ENCODE data around the gene CR1L. TPM values are rescaled to one million over a fixed set of nuclear protein-coding genes. Genes with fewer than 3 reads are reported as not detected.
"Not testable (repeated sequence)": the region's sequence is repeated elsewhere in the genome, so short reads cannot be mapped to it uniquely, and the experiment has no call there.

CR1L gene
- polyA plus RNA-seq, 1 donor from 2014 or later, result not detected

DNA sequence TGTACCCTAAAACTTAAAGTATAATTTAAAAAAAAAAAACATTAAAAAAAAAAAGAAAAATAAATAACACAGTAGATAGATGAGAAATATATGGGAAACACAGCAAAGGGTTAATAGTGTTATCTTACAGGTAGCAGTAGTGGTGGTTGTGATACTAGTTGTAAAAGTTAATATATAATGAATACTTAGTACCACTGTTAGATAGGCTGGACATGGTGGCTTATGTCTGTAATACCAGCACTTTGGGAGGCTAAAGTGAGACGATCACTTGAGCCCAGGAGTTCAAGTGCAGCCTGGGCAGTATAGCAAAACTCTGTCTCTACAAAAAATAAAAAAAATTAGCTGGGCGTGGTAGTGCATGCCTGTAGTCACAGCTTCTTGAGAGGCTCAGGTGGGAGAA is 74.3 kb downstream of the CR1L start:
- TF ChIP-seq POLR2AphosphoS5 (IDR thresholded peaks at IDR 0.05) (no peak), RAD21 (conservative IDR thresholded peaks at IDR 0.05) (no peak), MXI1 (conservative IDR thresholded peaks at IDR 0.05; ENCODE audit: poor library complexity, severe bottlenecking) (no peak)
- H3K4me3 ChIP-seq (ENCODE audit: low read length), result no peak overlapping the region
- no peak overlapping the region for H3K9ac ChIP-seq (ENCODE audit: low read length)
- H2AFZ ChIP-seq (ENCODE audit: low read depth, low read length), result no peak overlapping the region
- H3F3A ChIP-seq (ENCODE audit: insufficient read depth, low read length, poor library complexity, severe bottlenecking), result no peaks in the 10 kb centered on the region
- H3K9me2 ChIP-seq (ENCODE audit: insufficient read depth, low read length), result no peaks in the 10 kb centered on the region
- no peaks in the 10 kb centered on the region for H3K9me3 ChIP-seq (ENCODE audit: low read length)
- H3K4me2 ChIP-seq (ENCODE audit: low read length), result no peak overlapping the region
- no peaks in the 10 kb centered on the region for H3K79me2 ChIP-seq (replicated peaks; ENCODE audit: insufficient read depth, low read length)
- no peaks in the 10 kb centered on the region for H3K36me3 ChIP-seq (ENCODE audit: insufficient read depth, low read length)
- H4K20me1 ChIP-seq (ENCODE audit: insufficient read depth), result no peaks in the 10 kb centered on the region
- H3K27ac ChIP-seq (ENCODE audit: low read length), result no peak overlapping the region
- no peaks in the 10 kb centered on the region for H3K27me3 ChIP-seq (ENCODE audit: insufficient read depth, low read depth, low read length)

DNA sequence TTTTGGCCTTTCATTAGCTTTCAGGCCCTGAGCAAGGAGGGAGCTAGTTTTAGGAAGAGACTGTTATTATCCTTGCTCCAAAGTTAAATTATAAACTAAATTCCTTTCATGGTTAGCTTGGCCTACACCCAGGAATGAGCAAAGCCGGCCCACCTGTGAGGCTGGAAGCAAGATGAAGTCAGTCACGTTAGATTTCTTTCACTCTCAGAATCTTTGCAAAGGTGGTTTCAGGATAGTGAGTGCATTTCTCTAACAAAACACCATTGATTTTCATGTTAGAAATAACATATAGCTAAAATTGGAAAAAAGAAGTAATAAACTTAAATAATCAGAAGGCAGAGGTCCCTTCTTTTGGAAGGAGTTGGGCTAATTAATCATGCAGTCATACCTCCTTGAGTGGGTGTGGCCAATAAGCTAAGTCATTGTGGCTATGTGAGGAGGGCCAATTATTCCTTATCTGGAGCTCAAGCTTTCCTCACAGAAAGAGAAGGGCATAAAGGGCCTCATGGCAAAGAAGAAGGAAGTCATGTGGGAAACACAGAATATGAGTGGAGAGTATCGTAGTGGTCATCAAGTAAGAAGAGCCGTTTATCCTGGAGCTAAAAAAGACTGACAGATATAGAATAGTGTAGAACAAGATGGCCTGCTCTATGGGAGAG is 83.4 kb downstream of the CR1L start:
- not testable (repeated sequence) for H3F3A ChIP-seq (ENCODE audit: insufficient read depth, low read length, poor library complexity, severe bottlenecking); H3K79me2 ChIP-seq (replicated peaks; ENCODE audit: insufficient read depth, low read length); H3K36me3 ChIP-seq (ENCODE audit: insufficient read depth, low read length); H2AFZ ChIP-seq (ENCODE audit: low read depth, low read length); H3K9ac ChIP-seq (ENCODE audit: low read length); H3K9me2 ChIP-seq (ENCODE audit: insufficient read depth, low read length); H3K27me3 ChIP-seq (ENCODE audit: insufficient read depth, low read depth, low read length); H4K20me1 ChIP-seq (ENCODE audit: insufficient read depth); H3K4me2 ChIP-seq (ENCODE audit: low read length); H3K4me3 ChIP-seq (ENCODE audit: low read length); H3K27ac ChIP-seq (ENCODE audit: low read length); H3K9me3 ChIP-seq (ENCODE audit: low read length)

DNA sequence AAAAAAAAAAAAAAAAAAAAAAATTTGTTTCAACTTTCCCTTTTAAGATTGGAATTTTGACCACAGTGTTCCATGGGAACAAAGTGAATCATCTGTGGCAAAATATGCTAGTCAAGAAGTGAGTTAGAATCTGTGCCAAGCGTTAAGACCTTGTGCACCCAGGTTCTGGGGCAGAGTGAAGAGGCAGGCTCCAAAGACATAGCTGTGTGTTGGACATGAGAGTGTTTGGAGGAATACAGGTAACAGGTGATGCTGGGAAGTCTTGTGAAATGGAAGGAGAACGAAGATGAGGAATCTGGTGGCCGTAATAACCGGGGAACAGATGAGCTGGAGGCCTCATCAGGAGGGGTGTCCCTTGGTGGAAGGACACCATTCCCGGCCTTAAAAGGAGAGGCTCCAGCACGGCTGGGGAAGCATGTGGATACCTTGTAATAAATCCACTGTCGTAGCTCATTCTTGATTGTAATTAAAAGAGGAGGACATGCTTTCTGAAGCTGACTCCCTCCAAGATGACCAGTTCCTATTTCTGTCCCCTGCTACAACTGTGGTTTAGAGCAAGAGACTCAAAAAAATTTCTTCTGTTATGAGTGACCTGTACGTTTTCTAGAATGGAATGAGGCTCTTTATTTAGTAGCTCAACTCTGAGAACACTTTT is 92.7 kb downstream of the CR1L start:
- not testable (repeated sequence) for H3K9ac ChIP-seq (ENCODE audit: low read length); H3F3A ChIP-seq (ENCODE audit: insufficient read depth, low read length, poor library complexity, severe bottlenecking); H3K4me2 ChIP-seq (ENCODE audit: low read length); H3K27ac ChIP-seq (ENCODE audit: low read length); H3K36me3 ChIP-seq (ENCODE audit: insufficient read depth, low read length); H3K4me3 ChIP-seq (ENCODE audit: low read length); H4K20me1 ChIP-seq (ENCODE audit: insufficient read depth); H3K9me2 ChIP-seq (ENCODE audit: insufficient read depth, low read length); H2AFZ ChIP-seq (ENCODE audit: low read depth, low read length); H3K9me3 ChIP-seq (ENCODE audit: low read length); H3K79me2 ChIP-seq (replicated peaks; ENCODE audit: insufficient read depth, low read length); H3K27me3 ChIP-seq (ENCODE audit: insufficient read depth, low read depth, low read length)

DNA sequence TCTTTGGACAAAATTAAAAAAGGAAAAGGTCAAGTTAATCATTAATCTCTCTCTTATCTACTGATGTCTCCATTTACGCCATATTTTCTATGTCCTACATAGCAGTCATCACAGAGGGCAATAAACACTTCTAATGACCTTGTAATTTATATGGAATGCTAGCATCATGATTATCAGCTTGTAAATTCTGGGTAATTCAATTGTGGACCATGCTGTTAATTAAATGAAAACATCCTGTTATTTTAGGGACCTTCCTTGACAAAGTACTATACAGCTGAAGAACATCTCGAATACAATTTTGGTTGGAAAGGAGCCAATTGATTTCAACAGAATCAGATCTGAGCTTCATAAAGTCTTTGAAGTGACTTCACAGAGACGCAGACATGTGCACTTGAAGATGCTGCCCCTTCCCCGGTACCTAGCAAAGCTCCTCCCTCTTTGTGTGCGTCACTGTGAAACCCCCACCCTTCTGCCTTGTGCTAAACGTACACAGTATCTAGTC is 93.3 kb downstream of the CR1L start:
- H4K20me1 ChIP-seq (ENCODE audit: insufficient read depth); H3K27me3 ChIP-seq (ENCODE audit: insufficient read depth, low read depth, low read length); H3K36me3 ChIP-seq (ENCODE audit: insufficient read depth, low read length); H3K9ac ChIP-seq (ENCODE audit: low read length); H3K9me2 ChIP-seq (ENCODE audit: insufficient read depth, low read length); H2AFZ ChIP-seq (ENCODE audit: low read depth, low read length); H3K79me2 ChIP-seq (replicated peaks; ENCODE audit: insufficient read depth, low read length); H3K4me2 ChIP-seq (ENCODE audit: low read length); H3F3A ChIP-seq (ENCODE audit: insufficient read depth, low read length, poor library complexity, severe bottlenecking); H3K9me3 ChIP-seq (ENCODE audit: low read length); H3K4me3 ChIP-seq (ENCODE audit: low read length); H3K27ac ChIP-seq (ENCODE audit: low read length): not testable (repeated sequence)

DNA sequence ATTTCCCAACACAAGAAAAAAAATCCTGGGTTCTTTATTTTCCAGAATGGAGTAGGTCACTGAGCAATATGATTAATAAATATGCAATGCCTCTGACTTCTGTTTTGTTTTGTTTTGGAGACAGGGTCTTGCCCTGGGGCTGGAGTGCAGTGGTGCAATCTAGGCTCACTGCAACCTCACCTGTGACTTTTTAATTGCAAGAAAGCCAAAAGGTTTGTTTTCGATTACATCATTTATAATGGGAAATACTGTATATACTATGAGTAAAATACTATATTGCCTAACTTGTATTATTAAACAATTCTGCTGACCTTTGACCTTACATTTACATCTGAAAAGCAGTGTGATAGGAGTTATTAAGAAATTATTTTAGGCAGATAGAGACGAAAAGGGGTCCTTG is 95.3 kb downstream of the CR1L start:
- H3K9ac ChIP-seq (ENCODE audit: low read length), result no peak overlapping the region
- H3K4me3 ChIP-seq (ENCODE audit: low read length), result no peak overlapping the region
- no peaks in the 10 kb centered on the region for H3F3A ChIP-seq (ENCODE audit: insufficient read depth, low read length, poor library complexity, severe bottlenecking)
- TF ChIP-seq, protein P1, sequence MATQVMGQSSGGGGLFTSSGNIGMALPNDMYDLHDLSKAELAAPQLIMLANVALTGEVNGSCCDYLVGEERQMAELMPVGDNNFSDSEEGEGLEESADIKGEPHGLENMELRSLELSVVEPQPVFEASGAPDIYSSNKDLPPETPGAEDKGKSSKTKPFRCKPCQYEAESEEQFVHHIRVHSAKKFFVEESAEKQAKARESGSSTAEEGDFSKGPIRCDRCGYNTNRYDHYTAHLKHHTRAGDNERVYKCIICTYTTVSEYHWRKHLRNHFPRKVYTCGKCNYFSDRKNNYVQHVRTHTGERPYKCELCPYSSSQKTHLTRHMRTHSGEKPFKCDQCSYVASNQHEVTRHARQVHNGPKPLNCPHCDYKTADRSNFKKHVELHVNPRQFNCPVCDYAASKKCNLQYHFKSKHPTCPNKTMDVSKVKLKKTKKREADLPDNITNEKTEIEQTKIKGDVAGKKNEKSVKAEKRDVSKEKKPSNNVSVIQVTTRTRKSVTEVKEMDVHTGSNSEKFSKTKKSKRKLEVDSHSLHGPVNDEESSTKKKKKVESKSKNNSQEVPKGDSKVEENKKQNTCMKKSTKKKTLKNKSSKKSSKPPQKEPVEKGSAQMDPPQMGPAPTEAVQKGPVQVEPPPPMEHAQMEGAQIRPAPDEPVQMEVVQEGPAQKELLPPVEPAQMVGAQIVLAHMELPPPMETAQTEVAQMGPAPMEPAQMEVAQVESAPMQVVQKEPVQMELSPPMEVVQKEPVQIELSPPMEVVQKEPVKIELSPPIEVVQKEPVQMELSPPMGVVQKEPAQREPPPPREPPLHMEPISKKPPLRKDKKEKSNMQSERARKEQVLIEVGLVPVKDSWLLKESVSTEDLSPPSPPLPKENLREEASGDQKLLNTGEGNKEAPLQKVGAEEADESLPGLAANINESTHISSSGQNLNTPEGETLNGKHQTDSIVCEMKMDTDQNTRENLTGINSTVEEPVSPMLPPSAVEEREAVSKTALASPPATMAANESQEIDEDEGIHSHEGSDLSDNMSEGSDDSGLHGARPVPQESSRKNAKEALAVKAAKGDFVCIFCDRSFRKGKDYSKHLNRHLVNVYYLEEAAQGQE (IDR thresholded peaks at IDR 0.05; ENCODE audit: borderline replicate concordance), result no peak
- TF ChIP-seq MXI1 (conservative IDR thresholded peaks at IDR 0.05; ENCODE audit: poor library complexity, severe bottlenecking) (no peak), POLR2AphosphoS5 (IDR thresholded peaks at IDR 0.05) (no peak), TAF1 (IDR thresholded peaks at IDR 0.05; ENCODE audit: low read depth) (no peak), EZH2 (IDR thresholded peaks at IDR 0.05; ENCODE audit: borderline replicate concordance, insufficient read depth, low read length, poor library complexity, severe bottlenecking) (no peak), RAD21 (conservative IDR thresholded peaks at IDR 0.05) (no peak), SMC3 (conservative IDR thresholded peaks at IDR 0.05; ENCODE audit: poor library complexity) (no peak)
- TF ChIP-seq, protein P2, sequence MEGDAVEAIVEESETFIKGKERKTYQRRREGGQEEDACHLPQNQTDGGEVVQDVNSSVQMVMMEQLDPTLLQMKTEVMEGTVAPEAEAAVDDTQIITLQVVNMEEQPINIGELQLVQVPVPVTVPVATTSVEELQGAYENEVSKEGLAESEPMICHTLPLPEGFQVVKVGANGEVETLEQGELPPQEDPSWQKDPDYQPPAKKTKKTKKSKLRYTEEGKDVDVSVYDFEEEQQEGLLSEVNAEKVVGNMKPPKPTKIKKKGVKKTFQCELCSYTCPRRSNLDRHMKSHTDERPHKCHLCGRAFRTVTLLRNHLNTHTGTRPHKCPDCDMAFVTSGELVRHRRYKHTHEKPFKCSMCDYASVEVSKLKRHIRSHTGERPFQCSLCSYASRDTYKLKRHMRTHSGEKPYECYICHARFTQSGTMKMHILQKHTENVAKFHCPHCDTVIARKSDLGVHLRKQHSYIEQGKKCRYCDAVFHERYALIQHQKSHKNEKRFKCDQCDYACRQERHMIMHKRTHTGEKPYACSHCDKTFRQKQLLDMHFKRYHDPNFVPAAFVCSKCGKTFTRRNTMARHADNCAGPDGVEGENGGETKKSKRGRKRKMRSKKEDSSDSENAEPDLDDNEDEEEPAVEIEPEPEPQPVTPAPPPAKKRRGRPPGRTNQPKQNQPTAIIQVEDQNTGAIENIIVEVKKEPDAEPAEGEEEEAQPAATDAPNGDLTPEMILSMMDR (IDR thresholded peaks at IDR 0.05; ENCODE audit: poor library complexity, severe bottlenecking), result no peak

More for the DNA sequence above, 95.3 kb downstream of the CR1L start:
- Histone ChIP-seq H3K27me3 (ENCODE audit: insufficient read depth, low read depth, low read length) (no peaks in the 10 kb centered on the region), H3K9me2 (ENCODE audit: insufficient read depth, low read length) (no peaks in the 10 kb centered on the region), H3K79me2 (replicated peaks; ENCODE audit: insufficient read depth, low read length) (no peaks in the 10 kb centered on the region), H3K4me2 (ENCODE audit: low read length) (no peak overlapping the region), H2AFZ (ENCODE audit: low read depth, low read length) (no peak overlapping the region), H4K20me1 (ENCODE audit: insufficient read depth) (no peaks in the 10 kb centered on the region), H3K36me3 (ENCODE audit: insufficient read depth, low read length) (no peaks in the 10 kb centered on the region), H3K9me3 (ENCODE audit: low read length) (no peaks in the 10 kb centered on the region), H3K27ac (ENCODE audit: low read length) (no peak overlapping the region)
